HS-27A (cell line): Measurements from ENCODE around the gene DEFB126.
"Not testable (repeated sequence)": the region's sequence is repeated elsewhere in the genome, so short reads cannot be mapped to it uniquely, and the experiment has no call there.

Experiments used
- DNase-seq: peaks from one replicate; pipeline ENCODE4 v3.0.0-alpha.2; 2012; ENCODE audit warnings: low read depth, missing footprints

Gene DEFB126

GRCh38 chr20:142290-142689 lies at the start of gene DEFB126:
TSS of gene DEFB126 (plus strand) at chr20:142590. CDS start at chr20:142629, 39 bp downstream.
- DNase-seq, result no peak

- no peak for DNase-seq
These were observed 48.7 kb upstream of the DEFB126 start for GRCh38 chr20:93641-94040.

GRCh38 chr20:95215-95614 lies 47.2 kb upstream of the DEFB126 start:
- DNase-seq, result no peak

GRCh38 chr20:97691-98090 lies 44.7 kb upstream of the DEFB126 start:
- DNase-seq, result not testable (repeated sequence)

DNA sequence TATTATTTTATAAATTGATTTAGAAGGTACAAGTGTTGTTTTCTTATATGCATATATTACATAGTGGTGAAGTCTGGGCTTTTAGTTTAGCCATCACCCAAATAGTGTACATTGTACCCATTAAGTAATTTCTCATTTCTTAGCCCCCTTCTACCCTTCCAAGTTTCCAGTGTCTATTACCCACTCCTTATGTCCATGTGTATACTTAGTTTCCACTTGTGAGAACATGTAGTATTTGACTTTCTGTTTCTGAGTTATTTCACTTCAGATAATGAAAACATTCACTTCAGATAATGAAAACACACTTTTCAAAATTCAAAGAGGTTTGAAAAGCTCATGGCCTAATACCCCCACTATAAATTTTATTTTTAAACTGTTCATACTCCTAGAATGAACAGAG lies 40.4 kb upstream of the DEFB126 start:
- DNase-seq, result no peak

GRCh38 chr20:103456-103855 lies 38.9 kb upstream of the DEFB126 start:
- DNase-seq, result no peak

DNA sequence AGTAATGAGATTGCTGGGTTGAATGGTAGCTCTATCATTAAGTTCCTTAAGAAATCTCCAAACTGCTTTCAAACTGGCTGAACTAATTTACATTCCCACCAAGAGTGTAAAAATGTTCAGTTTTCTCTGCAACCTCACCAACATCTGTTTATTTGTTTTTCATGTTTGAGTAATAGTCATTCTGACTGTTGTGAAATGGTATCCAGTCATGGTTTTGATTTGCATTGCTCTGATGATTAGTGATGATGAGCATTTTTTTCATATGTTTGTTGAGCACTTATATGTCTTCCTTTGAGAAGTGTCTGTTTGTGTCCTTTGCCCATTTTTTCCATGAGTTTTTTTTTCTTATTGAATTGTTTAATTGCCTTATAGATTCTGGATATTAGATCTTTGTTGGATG lies 30.0 kb upstream of the DEFB126 start:
- no peak for DNase-seq

- DNase-seq, result no peak
These were observed 24.9 kb upstream of the DEFB126 start for GRCh38 chr20:117518-117917.

DNA sequence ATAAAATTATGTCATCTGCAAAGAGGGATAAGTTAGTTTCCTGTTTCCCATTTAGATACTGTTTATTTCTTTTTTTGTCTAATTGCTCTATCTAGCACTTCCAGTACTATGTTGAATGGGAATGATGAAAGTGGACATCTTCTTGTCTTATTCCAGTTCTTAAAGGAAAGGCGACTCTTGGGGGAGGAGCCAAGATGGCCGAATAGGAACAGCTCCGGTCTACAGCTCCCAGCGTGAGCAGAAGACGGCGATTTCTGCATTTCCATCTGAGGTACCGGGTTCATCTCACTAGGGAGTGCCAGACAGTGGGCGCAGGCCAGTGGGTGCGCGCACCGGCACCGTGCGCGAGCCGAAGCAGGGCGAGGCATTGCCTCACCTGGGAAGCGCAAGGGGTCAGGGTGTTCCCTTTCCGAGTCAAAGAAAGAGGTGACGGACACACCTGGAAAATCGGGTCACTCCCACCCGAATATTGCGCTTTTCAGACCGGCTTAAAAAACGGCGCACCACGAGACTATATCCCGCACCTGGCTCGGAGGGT lies 12.5 kb upstream of the DEFB126 start:
- DNase-seq, result not testable (repeated sequence)

DNA sequence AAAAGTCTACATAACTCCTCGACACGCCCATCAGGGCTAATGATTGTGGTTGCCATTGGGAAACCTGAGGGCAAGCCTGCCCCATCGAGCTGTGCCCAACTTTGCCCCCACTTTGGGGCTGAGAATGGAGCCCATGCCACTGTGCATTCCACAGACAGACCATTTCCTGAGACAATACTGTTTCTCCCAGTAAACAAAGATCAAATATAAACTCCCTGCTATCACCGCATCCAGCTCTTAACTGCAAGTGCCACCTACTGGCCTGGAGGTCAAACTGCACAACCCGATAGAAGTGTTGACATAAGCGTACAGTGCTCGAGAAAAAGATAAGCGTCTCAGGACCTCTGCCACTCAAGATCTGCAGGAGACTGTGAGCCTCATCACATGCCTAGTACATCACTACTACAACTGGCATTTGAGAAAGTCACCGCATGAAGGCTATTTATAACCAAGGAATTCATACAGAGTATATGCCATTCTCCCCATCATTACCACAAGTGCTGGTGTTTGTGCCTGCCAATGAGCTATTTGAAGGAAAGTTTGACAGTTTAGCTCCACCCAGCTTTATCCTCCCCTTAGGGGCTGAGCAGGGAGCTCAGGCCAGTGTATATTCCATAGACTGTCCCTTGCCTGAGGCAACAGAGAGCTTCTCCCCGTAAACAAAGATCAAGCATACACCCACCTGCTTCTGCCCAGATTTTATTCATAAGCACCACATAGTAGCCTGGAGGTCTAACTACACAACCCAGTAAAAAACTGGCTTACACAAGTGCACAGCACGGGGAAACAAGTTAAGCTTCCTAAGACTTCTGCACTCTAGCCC lies 4.5 kb upstream of the DEFB126 start:
- DNase-seq, result no peak

GRCh38 chr20:145877-146276 lies 3.5 kb downstream of the DEFB126 start:
- no peak for DNase-seq

DNA sequence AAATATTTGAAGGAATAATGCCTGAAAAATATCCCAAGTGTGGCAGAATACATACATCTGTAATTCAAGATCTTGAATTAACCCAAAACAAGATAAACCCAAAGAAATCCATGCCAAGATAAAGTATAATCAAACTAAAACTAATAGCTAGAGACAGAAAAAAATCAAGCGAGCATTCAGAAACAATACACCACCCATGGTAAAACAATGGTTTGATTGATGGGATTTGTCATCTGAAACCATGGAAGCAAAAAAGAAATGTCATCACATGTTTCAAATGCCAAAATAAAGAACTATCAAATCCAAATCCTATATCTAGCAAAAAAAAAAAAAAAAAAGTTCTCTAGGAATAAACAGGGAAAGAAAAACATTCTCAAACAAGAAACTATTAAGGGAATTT lies 9.7 kb downstream of the DEFB126 start:
- DNase-seq, result no peak

- no peak for DNase-seq
These were observed 14.8 kb downstream of the DEFB126 start, which contains the start of gene DEFB127 for GRCh38 chr20:157154-157553. TSS of gene DEFB127 (plus strand) at chr20:157454. CDS start at chr20:157545, 91 bp downstream.

DNA sequence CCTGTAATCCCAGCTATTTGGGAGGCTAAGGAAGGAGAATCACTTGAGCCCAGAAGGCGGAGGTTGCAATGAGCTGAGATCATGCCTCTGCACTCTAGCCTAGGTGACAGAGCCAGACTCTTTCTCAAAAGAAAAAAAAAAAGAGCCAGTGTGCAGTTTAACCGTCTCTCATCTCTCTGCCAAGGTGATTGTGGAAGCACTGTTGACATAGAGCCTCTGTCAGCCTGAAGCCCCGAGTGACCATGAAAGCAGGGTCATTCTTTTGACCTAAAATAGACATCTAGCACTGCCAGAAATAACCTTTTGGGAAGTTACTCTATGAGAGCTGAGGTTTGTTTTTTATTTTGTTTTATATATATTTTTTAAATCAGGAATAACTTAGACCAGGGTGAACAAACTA lies 22.2 kb downstream of the DEFB126 start:
- no peak for DNase-seq

- no peak for DNase-seq
These were observed 26.5 kb downstream of the DEFB126 start for GRCh38 chr20:168876-169275.

- no peak for DNase-seq
These were observed 41.9 kb downstream of the DEFB126 start for GRCh38 chr20:184288-184687.

GRCh38 chr20:187733-188132 lies 45.3 kb downstream of the DEFB126 start:
- no peak for DNase-seq

DNA sequence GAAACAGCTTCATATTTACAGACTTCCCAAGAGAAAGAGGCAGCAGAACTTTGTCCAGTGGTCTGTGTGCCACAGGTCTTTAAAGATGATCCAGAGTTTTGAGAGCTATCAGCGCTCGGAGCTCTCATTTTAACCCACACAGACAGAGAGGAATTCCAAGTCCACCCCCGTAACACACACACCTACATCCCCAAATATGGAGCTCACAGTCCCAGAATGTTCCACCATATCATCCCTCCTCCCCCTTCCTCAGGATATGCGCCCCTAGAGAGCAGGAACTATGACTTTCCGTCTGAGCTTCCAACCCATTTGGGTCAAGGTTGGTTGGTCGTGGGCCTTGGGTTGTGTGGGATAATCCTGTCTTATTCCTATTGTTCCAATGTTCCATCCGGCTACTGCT lies 47.2 kb downstream of the DEFB126 start, which contains the start of gene DEFB128:
DEFB128 (minus strand) TSS at position 101 of the 400 bp plus-strand sequence; CDS start at position 13, 88 bp downstream.
- DNase-seq, result no peak
